GM18526 (cell line): ENCODE results near the gene ZDHHC24.

Experiments used
- POLR2A ChIP-seq: IDR thresholded peaks from 3 replicates; pipeline ENCODE4 v1.6.1; 2011; ENCODE audit not compliant: insufficient read length; ENCODE audit errors: extremely low read depth

The ZDHHC24 gene

GRCh38 chr11:66550887-66551286, 5.0 kb upstream of the ZDHHC24 start:
- TF ChIP-seq POLR2A = no peak

- no peak for TF ChIP-seq POLR2A
These were observed 3.8 kb upstream of the ZDHHC24 start for GRCh38 chr11:66549696-66550095.

GRCh38 chr11:66548774-66549630, 3.2 kb upstream of the ZDHHC24 start:
- no peak for TF ChIP-seq POLR2A

- TF ChIP-seq POLR2A = no peak
These were observed 2.2 kb upstream of the ZDHHC24 start for GRCh38 chr11:66548041-66548440.

GRCh38 chr11:66547662-66548009, 1.8 kb upstream of the ZDHHC24 start:
- no peak for TF ChIP-seq POLR2A

- no peak for TF ChIP-seq POLR2A
These were observed 1.3 kb upstream of the ZDHHC24 start for GRCh38 chr11:66546966-66547661.

GRCh38 chr11:66546368-66546965, 619 bp upstream of the ZDHHC24 start, which contains the start of gene ACTN3:
ACTN3 (plus strand) TSS chr11:66546903; CDS start chr11:66546938, 35 bp downstream.
- no peak for TF ChIP-seq POLR2A

GRCh38 chr11:66543263-66544107, 2.4 kb downstream of the ZDHHC24 start:
- peak; percentile 18 for TF ChIP-seq POLR2A

GRCh38 chr11:66542362-66542761, 3.5 kb downstream of the ZDHHC24 start:
- TF ChIP-seq POLR2A = no peak

- TF ChIP-seq POLR2A = no peak
These were observed 4.0 kb downstream of the ZDHHC24 start for GRCh38 chr11:66541892-66542291.

- TF ChIP-seq POLR2A = no peak
These were observed 6.0 kb downstream of the ZDHHC24 start for GRCh38 chr11:66539870-66540213.

- TF ChIP-seq POLR2A = no peak
These were observed 6.5 kb downstream of the ZDHHC24 start for GRCh38 chr11:66539170-66539869.

- TF ChIP-seq POLR2A = no peak
These were observed 13.1 kb downstream of the ZDHHC24 start for GRCh38 chr11:66532784-66533183.

- no peak for TF ChIP-seq POLR2A
These were observed 14.0 kb downstream of the ZDHHC24 start for GRCh38 chr11:66531841-66532240.

- no peak for TF ChIP-seq POLR2A
These were observed 14.7 kb downstream of the ZDHHC24 start for GRCh38 chr11:66530927-66531709.
